Panc1 (cell line): ENCODE measurements around the gene FNDC8. TPM values are rescaled to one million over a fixed set of nuclear protein-coding genes. Genes with fewer than 3 reads are reported as not detected.
A peak's percentile ranks its signal among the peaks of the same experiment; 100 is the strongest.

Source experiments
- ATAC-seq: fragments of 200-7000 bp; cut with Tn5 transposase; 2 replicates; pipeline ENCODE4 v1.9.1; 2020; ENCODE audit warnings: mild to moderate bottlenecking, moderate library complexity
- BruUV-seq: library from RNA; stranded (reverse); fragments of 400-500 nt; replicated peaks from 2 replicates; lab custom pipeline; 2021; lab: Mats Ljungman, UMichigan
- CTCF ChIA-PET: fragments of 300-600 bp; sonication (Branson Sonifier 250); formaldehyde crosslinking; loops from one replicate; lab custom pipeline; 2022; ENCODE audit warnings: antibody characterized with exemption; lab: Charles Lee
- POLR2A ChIA-PET: fragments of 300-600 bp; sonication (Branson Sonifier 250); formaldehyde crosslinking; loops from one replicate; lab custom pipeline; 2022; ENCODE audit warnings: antibody characterized with exemption; lab: Charles Lee
- DNase-seq: peaks from one replicate; pipeline ENCODE4 v3.0.0-alpha.2; 2010; ENCODE audit warnings: low read depth, low spot score
- H3K27ac ChIP-seq: 2 replicates; pipeline ENCODE4 v1.5.1; 2011; ENCODE audit warnings: mild to moderate bottlenecking, low read length, inconsistent platforms
- H3K27me3 ChIP-seq: fragments of 200-500 bp; sonication (Bioruptor generic); 2 replicates; pipeline ENCODE4 v1.6.0; 2014; ENCODE audit warnings: low read length, inconsistent platforms; ENCODE audit not compliant: control insufficient read depth, insufficient read depth
- H3K36me3 ChIP-seq: fragments of 200-500 bp; sonication (Bioruptor generic); 2 replicates; pipeline ENCODE4 v1.5.1; 2014; ENCODE audit warnings: inconsistent platforms, mild to moderate bottlenecking, low read length, moderate library complexity; ENCODE audit not compliant: control insufficient read depth, insufficient read depth
- H3K4me1 ChIP-seq: 2 replicates; pipeline ENCODE4 v1.5.1; 2011; ENCODE audit warnings: inconsistent platforms, mild to moderate bottlenecking, low read length, moderate library complexity; ENCODE audit not compliant: control insufficient read depth, insufficient read depth
- H3K4me3 ChIP-seq, 2 experiments: 2 replicates each; pipeline ENCODE4 v1.5.1; 2011 to 2012; ENCODE audit warnings: low read depth in 2 of 2, low read length in 2 of 2, mild to moderate bottlenecking in 2 of 2, inconsistent platforms in 1 of 2, moderate library complexity in 1 of 2
- H3K9me3 ChIP-seq: fragments of 200-500 bp; sonication (Bioruptor generic); 2 replicates; pipeline ENCODE4 v1.5.1; 2014; ENCODE audit warnings: low read depth, mild to moderate bottlenecking, inconsistent platforms, low read length, moderate library complexity; ENCODE audit not compliant: control insufficient read depth, insufficient read depth
- POLR2AphosphoS5 ChIP-seq: IDR thresholded peaks from 2 replicates; pipeline ENCODE4 v1.6.1; 2012; ENCODE audit warnings: mild to moderate bottlenecking, low read depth, low read length, moderate library complexity
- REST ChIP-seq, 2 experiments: IDR thresholded peaks; 2 replicates each; pipeline ENCODE4 v1.6.1; 2011 to 2012; ENCODE audit warnings: low read depth in 2 of 2, control low read depth in 1 of 2, low read length in 1 of 2, mild to moderate bottlenecking in 1 of 2, moderate library complexity in 1 of 2; ENCODE audit not compliant: insufficient read depth in 1 of 2
- SIN3A ChIP-seq: IDR thresholded peaks from 2 replicates; pipeline ENCODE4 v1.6.1; 2012; ENCODE audit warnings: low read depth, mild to moderate bottlenecking, low read length, moderate library complexity, borderline replicate concordance; ENCODE audit not compliant: insufficient read depth
- TCF7L2 ChIP-seq: IDR thresholded peaks from 2 replicates; pipeline ENCODE4 v1.6.1; 2011; ENCODE audit warnings: mild to moderate bottlenecking, low read depth, low read length, inconsistent platforms
- in situ Hi-C: cut with HindIII; loops from 2 replicates; pipeline ENCODE4 v1.10.0; 2016; ENCODE audit warnings: low sequenced_read_pairs, low pct_unique_long_range_greater_than_20kb
- intact Hi-C: fragments of 100-400 bp; cut with micrococcal nuclease; formaldehyde crosslinking; loops from one replicate; pipeline ENCODE4 v1.10.0; 2022; ENCODE audit not compliant: unreplicated experiment
- total RNA-seq: library from RNA; stranded (reverse); gene quantifications from one replicate; pipeline ENCODE4 v1.2.1, GENCODE V29; 2021; ENCODE audit not compliant: unreplicated experiment
- TF ChIP-seq, protein P1 (sequence below): fragments of 450-650 bp; IDR thresholded peaks from 2 replicates; pipeline ENCODE4 v1.5.1; 2017; ENCODE audit warnings: mild to moderate bottlenecking

FNDC8 gene
- total RNA-seq, 1 experiment from 2014 or later, result not detected

DNA sequence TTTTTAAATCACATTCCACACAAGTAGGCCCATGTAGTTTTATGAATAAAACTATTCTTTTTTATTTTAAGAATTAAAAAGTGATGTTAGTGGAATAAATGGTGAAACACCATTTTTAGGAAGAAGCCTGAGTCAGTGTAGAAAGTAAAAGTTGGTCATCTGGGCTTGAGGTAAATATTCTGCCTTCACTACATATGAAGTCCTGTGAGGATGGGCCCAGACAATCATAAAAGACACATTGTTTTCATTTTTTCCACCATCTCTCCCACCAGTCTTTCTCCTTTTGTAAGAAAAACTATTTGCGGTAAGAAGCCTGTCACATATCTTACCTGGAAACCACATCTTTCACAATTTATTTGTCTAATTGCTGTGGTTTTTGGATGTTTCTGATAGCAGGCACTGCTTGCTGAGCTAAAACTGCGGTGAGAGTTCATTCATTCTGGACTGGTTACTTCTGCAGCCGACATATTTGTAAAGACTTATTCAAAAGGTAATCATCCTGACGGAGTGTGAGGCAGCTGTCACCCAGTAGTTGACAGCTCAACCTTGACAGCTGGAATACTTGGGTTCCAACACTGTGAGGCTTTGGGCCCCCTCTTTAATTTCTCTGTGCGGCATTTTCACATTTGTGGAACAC lies 47.3 kb upstream of the FNDC8 start:
- DNase-seq, result no peak
- H3K27ac ChIP-seq, result 0 out of 2 replicates have a peak overlapping the region, but pooled peaks have one; percentile 12
- ATAC-seq, result no peak
- BruUV-seq, result no TSS peak
- no peaks in the 10 kb centered on the region for H3K9me3 ChIP-seq
- TF ChIP-seq SIN3A (no peak), POLR2AphosphoS5 (no peak), REST (IDR thresholded peaks at IDR 0.05; ENCODE audit: insufficient read depth in 1 of 2, low read depth in 2 of 2, low read length in 1 of 2) (no peak), TCF7L2 (no peak)
- TF ChIP-seq, protein P1, sequence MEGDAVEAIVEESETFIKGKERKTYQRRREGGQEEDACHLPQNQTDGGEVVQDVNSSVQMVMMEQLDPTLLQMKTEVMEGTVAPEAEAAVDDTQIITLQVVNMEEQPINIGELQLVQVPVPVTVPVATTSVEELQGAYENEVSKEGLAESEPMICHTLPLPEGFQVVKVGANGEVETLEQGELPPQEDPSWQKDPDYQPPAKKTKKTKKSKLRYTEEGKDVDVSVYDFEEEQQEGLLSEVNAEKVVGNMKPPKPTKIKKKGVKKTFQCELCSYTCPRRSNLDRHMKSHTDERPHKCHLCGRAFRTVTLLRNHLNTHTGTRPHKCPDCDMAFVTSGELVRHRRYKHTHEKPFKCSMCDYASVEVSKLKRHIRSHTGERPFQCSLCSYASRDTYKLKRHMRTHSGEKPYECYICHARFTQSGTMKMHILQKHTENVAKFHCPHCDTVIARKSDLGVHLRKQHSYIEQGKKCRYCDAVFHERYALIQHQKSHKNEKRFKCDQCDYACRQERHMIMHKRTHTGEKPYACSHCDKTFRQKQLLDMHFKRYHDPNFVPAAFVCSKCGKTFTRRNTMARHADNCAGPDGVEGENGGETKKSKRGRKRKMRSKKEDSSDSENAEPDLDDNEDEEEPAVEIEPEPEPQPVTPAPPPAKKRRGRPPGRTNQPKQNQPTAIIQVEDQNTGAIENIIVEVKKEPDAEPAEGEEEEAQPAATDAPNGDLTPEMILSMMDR, result no peak
- CTCF ChIA-PET, result no interaction called here
- no peaks in the 10 kb centered on the region for H3K27me3 ChIP-seq
- H3K4me1 ChIP-seq, result peaks cover 16% of the 10 kb centered on the region
- no peak overlapping the region for H3K4me3 ChIP-seq
- intact Hi-C loops, result no loop called here
- in situ Hi-C loops, result no loop called here
- no peaks in the 10 kb centered on the region for H3K36me3 ChIP-seq
- POLR2A ChIA-PET, result interaction anchor here (0.6 kb wide), 1 partner anchor 1674 kb away, joined by 3 read pairs; no protein-coding TSS in a partner anchor

GRCh38 chr17:35074711-35075707 lies 46.4 kb upstream of the FNDC8 start:
- DNase-seq (no peak), ATAC-seq (no peak)
- in situ Hi-C loops, result no loop called here
- Histone ChIP-seq H3K4me3 (no peak overlapping the region), H3K27me3 (no peaks in the 10 kb centered on the region), H3K36me3 (no peaks in the 10 kb centered on the region), H3K9me3 (no peaks in the 10 kb centered on the region), H3K4me1 (peaks cover 15% of the 10 kb centered on the region), H3K27ac (peak overlapping the region; percentile 49)
- intact Hi-C loops, result no loop called here
- CTCF ChIA-PET, result no interaction called here
- TF ChIP-seq POLR2AphosphoS5 (no peak), REST (IDR thresholded peaks at IDR 0.05; ENCODE audit: insufficient read depth in 1 of 2, low read depth in 2 of 2, low read length in 1 of 2) (no peak), TCF7L2 (no peak), SIN3A (no peak)
- TF ChIP-seq, protein P1, result no peak
- no TSS peak for BruUV-seq
- POLR2A ChIA-PET, result no interaction called here
